Kidney (tissue), 14 donors: ENCODE results near the gene SNTB2. TPM values are rescaled to one million over a fixed set of nuclear protein-coding genes. Genes with fewer than 3 reads are reported as not detected.

Experiments
- DNase-seq, 5 donors: peaks; one replicate each; pipeline ENCODE4 v3.0.0-alpha.2; 2013 to 2020
- FAIRE-seq: peaks from 2 replicates; lab custom pipeline; 2012; peaks lifted over from hg19 to GRCh38; lab: Jason Lieb, UNC
- H3K27ac ChIP-seq, 2 donors: one replicate each; pipeline ENCODE4 v1.7.0; 2013; ENCODE audit warnings: low read depth in 2 of 2, low read length in 2 of 2, inconsistent platforms in 1 of 2
- H3K27me3 ChIP-seq: one replicate; pipeline ENCODE4 v1.7.1; 2013; ENCODE audit warnings: low read length, inconsistent platforms; ENCODE audit not compliant: control insufficient read depth, insufficient read depth
- H3K36me3 ChIP-seq, 3 donors: one replicate each; pipeline versions ENCODE4 v1.7.0 to v1.7.1; 2013; ENCODE audit warnings: low read length in 3 of 3, control low read depth in 1 of 3, inconsistent platforms in 1 of 3; ENCODE audit not compliant: insufficient read depth in 3 of 3, control insufficient read depth in 2 of 3
- H3K4me1 ChIP-seq, 3 donors: one replicate each; pipeline versions ENCODE4 v1.7.0 to v1.7.1; 2013; ENCODE audit warnings: low read length in 3 of 3, inconsistent platforms in 1 of 3, low read depth in 1 of 3; ENCODE audit not compliant: control insufficient read depth in 2 of 3, insufficient read depth in 2 of 3
- H3K4me3 ChIP-seq, 3 donors: one replicate each; pipeline versions ENCODE4 v1.7.0 to v1.8.1; 2013; ENCODE audit warnings: low read length in 3 of 3, control low read depth in 1 of 3, inconsistent platforms in 1 of 3
- H3K9ac ChIP-seq, 3 donors: one replicate each; pipeline versions ENCODE4 v1.7.0 to v1.7.1; 2013; ENCODE audit warnings: low read length in 3 of 3, control low read depth in 1 of 3, inconsistent platforms in 1 of 3
- H3K9me3 ChIP-seq, 3 donors: one replicate each; pipeline versions ENCODE4 v1.7.0 to v1.7.1; 2013; ENCODE audit warnings: low read length in 3 of 3, control low read depth in 1 of 3, inconsistent platforms in 1 of 3; ENCODE audit not compliant: control insufficient read depth in 2 of 3, insufficient read depth in 1 of 3
- CTCF ChIP-seq: IDR thresholded peaks from 3 replicates; pipeline ENCODE4 v1.5.1; 2012; ENCODE audit warnings: mild to moderate bottlenecking, moderate library complexity, borderline replicate concordance; ENCODE audit not compliant: insufficient read depth; ENCODE audit errors: extremely low read depth
- intact Hi-C: fragments of 100-400 bp; cut with DNase I; formaldehyde crosslinking; loops from one replicate; pipeline ENCODE4 v1.11.1; 2022
- polyA plus RNA-seq: library from polyadenylated mRNA; stranded (reverse); fragments of 350-450 nt; fragmentation: Illumina TruSeq; extraction: RNeasy Lipid Tissue Mini Kit (QIAGEN cat#74804); gene quantifications from one replicate; pipeline ENCODE4 v1.2.3, GENCODE V29; 2014; ENCODE audit warnings: low read depth, low replicate concordance; ENCODE audit not compliant: insufficient read depth
- total RNA-seq: library from RNA; stranded (reverse); fragmentation: NEBNext Ultra II Directional; extraction: Animal tissue kit (Norgen Biotek cat#: 25700); gene quantifications from one replicate; pipeline ENCODE4 v1.2.1, GENCODE V29; 2021
- donor health status: control.
- donor health status: control.
- donor health status: control.
- donor health status: control.
- donor health status: control.
- donor health status: DM: yes; HTN: yes; CAD: no.
- donor health status: Normal renal cell carcinoma (clear cell type).

SNTB2 gene
- total and polyA plus RNA-seq, 2 donors from 2014 or later: 4.8 to 45.1 TPM

DNA sequence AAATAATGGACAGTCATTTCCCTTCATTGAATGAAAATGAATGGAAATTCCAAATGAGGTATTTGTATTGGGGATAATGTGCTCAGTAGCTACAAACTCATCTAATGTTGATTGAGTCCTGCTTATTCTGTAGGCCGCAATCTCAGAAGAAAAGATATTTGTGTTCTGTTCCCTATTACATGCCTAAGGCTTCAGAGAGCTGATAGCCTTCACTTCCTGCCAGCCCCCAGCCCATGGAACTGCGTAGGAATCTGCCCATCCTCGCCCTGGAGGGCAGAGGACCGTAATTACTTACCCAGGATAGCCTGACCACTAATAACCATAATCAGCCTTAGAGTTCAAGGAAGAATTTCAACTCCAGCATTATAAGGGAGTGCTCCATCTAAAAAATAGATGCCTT, 17.9 kb upstream of the SNTB2 start:
- H3K36me3 ChIP-seq: peaks cover 4 to 32% (median 30%) of the 10 kb centered on the region in 3 donors
- no peak overlapping the region for H3K27ac ChIP-seq
- no peak for TF ChIP-seq CTCF
- no peak overlapping the region for H3K4me3 ChIP-seq
- no peaks in the 10 kb centered on the region for H3K9me3 ChIP-seq
- H3K27me3 ChIP-seq: no peaks in the 10 kb centered on the region
- no peak for FAIRE-seq
- no peak overlapping the region for H3K9ac ChIP-seq
- H3K4me1 ChIP-seq: peaks cover 0 to 8% (median 7%) of the 10 kb centered on the region in 3 donors
- intact Hi-C loops: no loop called here
- no peak for DNase-seq

GRCh38 chr16:69169607-69170352, 17.2 kb upstream of the SNTB2 start:
- no peak overlapping the region for H3K27ac ChIP-seq
- TF ChIP-seq CTCF: no peak
- peaks cover 4 to 29% (median 28%) of the 10 kb centered on the region in 3 donors for H3K36me3 ChIP-seq
- peaks cover 0 to 8% (median 7%) of the 10 kb centered on the region in 3 donors for H3K4me1 ChIP-seq
- no peak overlapping the region for H3K9ac ChIP-seq
- DNase-seq (no peak), FAIRE-seq (no peak)
- intact Hi-C loops: no loop called here
- H3K27me3 ChIP-seq: no peaks in the 10 kb centered on the region
- no peaks in the 10 kb centered on the region for H3K9me3 ChIP-seq
- no peak overlapping the region for H3K4me3 ChIP-seq

DNA sequence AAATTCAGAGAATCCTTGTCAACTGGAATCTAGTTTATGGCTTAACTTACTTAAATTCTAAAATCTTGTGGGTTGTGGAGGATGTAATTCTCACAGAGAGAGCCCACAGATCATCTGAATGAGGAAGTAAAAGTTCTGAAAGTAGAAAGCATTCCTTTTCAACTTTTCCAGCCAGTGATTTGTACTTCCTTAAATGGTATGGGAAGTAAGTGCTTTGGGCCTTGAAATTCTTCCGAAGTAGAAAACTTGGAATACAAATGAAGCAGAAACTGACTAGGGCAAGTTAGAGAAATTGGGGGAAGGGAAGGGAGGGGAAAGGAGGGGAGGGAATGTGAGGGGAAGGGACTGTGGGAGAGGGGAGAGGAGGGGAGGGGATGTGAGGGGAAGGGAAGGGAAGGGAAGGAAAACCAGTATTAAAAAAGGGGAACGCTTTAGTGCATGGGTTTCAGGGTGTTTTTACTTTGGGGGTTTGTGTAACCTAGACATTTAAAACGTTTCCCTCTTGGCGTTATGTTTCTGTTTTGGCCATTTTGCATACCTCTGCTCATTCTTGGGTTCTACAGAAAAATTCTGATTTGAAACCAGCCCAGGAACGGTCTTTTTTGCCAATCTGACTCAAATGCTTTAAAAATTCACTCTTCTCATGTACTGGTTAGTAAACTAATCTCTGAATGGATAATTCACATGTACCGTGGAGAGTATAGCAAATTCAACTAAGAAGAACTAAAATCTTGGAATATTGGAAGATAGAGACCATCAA, 15.5 kb upstream of the SNTB2 start:
- peaks cover 0 to 16% (median 16%) of the 10 kb centered on the region in 3 donors for H3K36me3 ChIP-seq
- intact Hi-C loops: no loop called here
- H3K27me3 ChIP-seq: no peaks in the 10 kb centered on the region
- peaks cover 0 to 8% (median 7%) of the 10 kb centered on the region in 3 donors for H3K4me1 ChIP-seq
- H3K9me3 ChIP-seq: no peaks in the 10 kb centered on the region
- peak overlapping the region; percentile 45 to 88 for H3K27ac ChIP-seq
- TF ChIP-seq CTCF: no peak
- peak in 3 of 5 donors; percentile 18 to 83 (median 76) for DNase-seq
- H3K9ac ChIP-seq: peak overlapping the region in 1 of 3 donors; percentile 53
- no peak for FAIRE-seq
- no peak overlapping the region for H3K4me3 ChIP-seq
